C4-2B (cell line): ENCODE measurements around the gene CCDC88C.

Experiments used
- ZFX ChIP-seq: fragments of 450-650 bp; IDR thresholded peaks from 2 replicates; pipeline ENCODE4 v1.6.1; 2017
- TF ChIP-seq, protein P1 (sequence below): fragments of 450-650 bp; conservative IDR thresholded peaks from 2 replicates; pipeline ENCODE4 v1.5.1; 2017; ENCODE audit warnings: mild to moderate bottlenecking

DNA sequence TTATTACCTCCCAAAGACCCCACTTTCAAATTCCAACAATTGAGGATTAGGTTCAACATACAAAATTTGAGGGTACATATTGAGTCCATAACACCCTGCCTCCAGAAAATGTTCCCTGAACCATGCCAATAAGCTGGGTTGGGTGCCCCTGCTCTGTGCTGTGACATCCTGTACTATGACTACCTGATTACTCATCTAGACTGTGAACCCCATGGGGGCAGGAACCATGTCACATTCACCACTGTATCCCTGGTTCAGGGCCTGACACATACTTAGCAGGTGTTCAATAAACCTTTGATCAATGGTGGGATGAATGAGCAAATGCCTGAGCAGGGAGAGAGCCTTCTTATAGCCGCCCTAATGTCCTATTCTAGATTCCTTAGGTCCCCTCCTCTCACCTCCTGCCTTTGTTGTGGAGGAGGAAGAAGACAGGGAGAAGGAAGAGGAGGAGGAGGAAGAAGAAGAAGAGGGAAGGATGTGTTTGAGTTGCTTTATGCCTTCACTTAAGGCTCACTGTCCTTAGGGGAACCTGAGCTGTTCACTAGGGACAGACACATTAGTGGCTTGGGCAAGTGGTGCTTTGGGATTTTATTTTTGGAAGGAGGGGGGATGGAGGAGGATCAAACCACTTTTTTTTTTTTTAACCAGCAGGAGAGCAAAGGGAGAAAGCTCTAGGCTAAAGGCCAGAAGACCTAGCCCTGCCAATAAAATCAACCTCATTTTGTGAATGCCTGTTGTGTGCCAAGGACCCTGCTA, 194.4 kb downstream of the CCDC88C start:
- TF ChIP-seq, protein P1, sequence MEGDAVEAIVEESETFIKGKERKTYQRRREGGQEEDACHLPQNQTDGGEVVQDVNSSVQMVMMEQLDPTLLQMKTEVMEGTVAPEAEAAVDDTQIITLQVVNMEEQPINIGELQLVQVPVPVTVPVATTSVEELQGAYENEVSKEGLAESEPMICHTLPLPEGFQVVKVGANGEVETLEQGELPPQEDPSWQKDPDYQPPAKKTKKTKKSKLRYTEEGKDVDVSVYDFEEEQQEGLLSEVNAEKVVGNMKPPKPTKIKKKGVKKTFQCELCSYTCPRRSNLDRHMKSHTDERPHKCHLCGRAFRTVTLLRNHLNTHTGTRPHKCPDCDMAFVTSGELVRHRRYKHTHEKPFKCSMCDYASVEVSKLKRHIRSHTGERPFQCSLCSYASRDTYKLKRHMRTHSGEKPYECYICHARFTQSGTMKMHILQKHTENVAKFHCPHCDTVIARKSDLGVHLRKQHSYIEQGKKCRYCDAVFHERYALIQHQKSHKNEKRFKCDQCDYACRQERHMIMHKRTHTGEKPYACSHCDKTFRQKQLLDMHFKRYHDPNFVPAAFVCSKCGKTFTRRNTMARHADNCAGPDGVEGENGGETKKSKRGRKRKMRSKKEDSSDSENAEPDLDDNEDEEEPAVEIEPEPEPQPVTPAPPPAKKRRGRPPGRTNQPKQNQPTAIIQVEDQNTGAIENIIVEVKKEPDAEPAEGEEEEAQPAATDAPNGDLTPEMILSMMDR, result no peak
- TF ChIP-seq ZFX, result no peak
